Lung (tissue), 12 donors: ENCODE results near the gene TNN. TPM values are rescaled to one million over a fixed set of nuclear protein-coding genes. Genes with fewer than 3 reads are reported as not detected.

ENCODE experiments used
- ATAC-seq: fragments of 200-7000 bp; cut with Tn5 transposase; one replicate; pipeline ENCODE4 v1.9.1; 2020; ENCODE audit warnings: moderate number of reproducible peaks; ENCODE audit not compliant: insufficient read depth, low FRiP score
- DNase-seq, 3 donors: peaks; one replicate each; pipeline ENCODE4 v3.0.0-alpha.2; 2013 to 2017
- H3K27ac ChIP-seq, 2 donors: one replicate each; pipeline ENCODE4 v1.5.1; 2013; ENCODE audit warnings: mild to moderate bottlenecking in 2 of 2, moderate library complexity in 2 of 2, control low read depth in 1 of 2, inconsistent platforms in 1 of 2, low read depth in 1 of 2, low read length in 1 of 2
- H3K27me3 ChIP-seq, 3 donors: one replicate each; pipeline ENCODE4 v1.5.1; 2013; ENCODE audit warnings: low read length in 2 of 3; ENCODE audit not compliant: control insufficient read depth in 3 of 3, insufficient read depth in 3 of 3
- H3K36me3 ChIP-seq, 4 donors: one replicate each; pipeline ENCODE4 v1.5.1; 2013; ENCODE audit warnings: low read length in 4 of 4, mild to moderate bottlenecking in 1 of 4, moderate library complexity in 1 of 4; ENCODE audit not compliant: control insufficient read depth in 4 of 4, insufficient read depth in 4 of 4
- H3K4me1 ChIP-seq, 5 donors: one replicate each; pipeline ENCODE4 v1.5.1; 2013; ENCODE audit warnings: low read length in 5 of 5, mild to moderate bottlenecking in 2 of 5, moderate library complexity in 1 of 5; ENCODE audit not compliant: control insufficient read depth in 5 of 5, insufficient read depth in 5 of 5
- H3K4me3 ChIP-seq: one replicate; pipeline ENCODE4 v1.5.1; 2013; ENCODE audit warnings: mild to moderate bottlenecking, control low read depth, moderate library complexity
- H3K9ac ChIP-seq, 2 donors: one replicate each; pipeline ENCODE4 v1.5.1; 2013; ENCODE audit warnings: low read length in 2 of 2, control low read depth in 1 of 2; ENCODE audit not compliant: insufficient read depth in 1 of 2
- H3K9me3 ChIP-seq, 4 donors: one replicate each; pipeline ENCODE4 v1.5.1; 2013; ENCODE audit warnings: low read length in 3 of 4, mild to moderate bottlenecking in 1 of 4, moderate library complexity in 1 of 4; ENCODE audit not compliant: control insufficient read depth in 4 of 4, insufficient read depth in 3 of 4
- WGBS, 2 donors: extraction: QIAGEN DNeasy Blood & Tissue Kit; methylation state at CpG; one replicate each; pipeline ENCODE4 v1.1.7; 2013; 5-methylcytosine and 5-hydroxymethylcytosine counted together
- polyA plus RNA-seq, 2 donors: library from polyadenylated mRNA; stranded (reverse); fragments of 200-250 nt; gene quantifications; one replicate each; pipeline ENCODE4 v1.2.1, GENCODE V29; 2013
- total RNA-seq, 2 donors: library from RNA; depleted of rRNA in 1 of 2; stranded (reverse); fragments of >200 nt in 1 of 2; gene quantifications; one replicate each; pipeline ENCODE4 v1.2.1, GENCODE V29; 2014 to 2021
- TF ChIP-seq, protein P1 (sequence below): IDR thresholded peaks from 2 replicates; pipeline ENCODE4 v1.5.1; 2012; ENCODE audit warnings: mild to moderate bottlenecking; ENCODE audit errors: control extremely low read depth, extremely low read depth
- donor health status: control.
- donor health status: control.
- donor health status: Bipolar disorder and iron deficiency.
- donor health status: healthy.
- donor health status: DM: yes; HTN: yes; CAD: no.

Gene TNN
- total and polyA plus RNA-seq, 4 donors: 0.02 to 1.3 (median 0.04) TPM; not detected in 1

DNA sequence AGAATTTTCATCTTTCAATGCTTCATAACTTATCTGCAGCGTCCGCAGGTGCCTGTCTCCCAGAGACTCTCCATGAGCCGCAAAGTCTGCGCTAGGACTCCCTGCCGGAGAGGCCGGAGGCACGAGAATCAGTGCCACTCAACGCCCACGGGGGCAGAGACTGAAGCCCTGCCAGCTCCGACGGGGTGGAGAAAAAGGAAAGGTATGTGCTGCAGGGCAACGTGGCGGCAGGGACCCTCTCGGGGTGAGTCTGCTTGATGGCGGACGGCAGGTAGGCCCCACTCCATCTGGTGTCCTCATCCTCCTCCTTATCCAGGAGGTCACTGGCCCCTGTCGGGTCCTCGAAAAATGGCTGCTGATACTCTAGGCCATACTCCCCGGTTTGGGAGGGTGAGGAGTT, 22.5 kb upstream of the TNN start:
- no peak for DNase-seq
- WGBS, 2 donors: 96 to 97% methylated on average over 19 of the region's 19 CpGs
- Histone ChIP-seq H3K36me3 (no peaks in the 10 kb centered on the region), H3K27me3 (no peaks in the 10 kb centered on the region), H3K4me3 (no peak overlapping the region), H3K9ac (no peak overlapping the region), H3K27ac (no peak overlapping the region), H3K9me3 (no peaks in the 10 kb centered on the region), H3K4me1 (peaks cover 0 to 10% (median 0%) of the 10 kb centered on the region in 5 donors)
- ATAC-seq: no peak
- TF ChIP-seq, protein P1, sequence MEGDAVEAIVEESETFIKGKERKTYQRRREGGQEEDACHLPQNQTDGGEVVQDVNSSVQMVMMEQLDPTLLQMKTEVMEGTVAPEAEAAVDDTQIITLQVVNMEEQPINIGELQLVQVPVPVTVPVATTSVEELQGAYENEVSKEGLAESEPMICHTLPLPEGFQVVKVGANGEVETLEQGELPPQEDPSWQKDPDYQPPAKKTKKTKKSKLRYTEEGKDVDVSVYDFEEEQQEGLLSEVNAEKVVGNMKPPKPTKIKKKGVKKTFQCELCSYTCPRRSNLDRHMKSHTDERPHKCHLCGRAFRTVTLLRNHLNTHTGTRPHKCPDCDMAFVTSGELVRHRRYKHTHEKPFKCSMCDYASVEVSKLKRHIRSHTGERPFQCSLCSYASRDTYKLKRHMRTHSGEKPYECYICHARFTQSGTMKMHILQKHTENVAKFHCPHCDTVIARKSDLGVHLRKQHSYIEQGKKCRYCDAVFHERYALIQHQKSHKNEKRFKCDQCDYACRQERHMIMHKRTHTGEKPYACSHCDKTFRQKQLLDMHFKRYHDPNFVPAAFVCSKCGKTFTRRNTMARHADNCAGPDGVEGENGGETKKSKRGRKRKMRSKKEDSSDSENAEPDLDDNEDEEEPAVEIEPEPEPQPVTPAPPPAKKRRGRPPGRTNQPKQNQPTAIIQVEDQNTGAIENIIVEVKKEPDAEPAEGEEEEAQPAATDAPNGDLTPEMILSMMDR: no peak

DNA sequence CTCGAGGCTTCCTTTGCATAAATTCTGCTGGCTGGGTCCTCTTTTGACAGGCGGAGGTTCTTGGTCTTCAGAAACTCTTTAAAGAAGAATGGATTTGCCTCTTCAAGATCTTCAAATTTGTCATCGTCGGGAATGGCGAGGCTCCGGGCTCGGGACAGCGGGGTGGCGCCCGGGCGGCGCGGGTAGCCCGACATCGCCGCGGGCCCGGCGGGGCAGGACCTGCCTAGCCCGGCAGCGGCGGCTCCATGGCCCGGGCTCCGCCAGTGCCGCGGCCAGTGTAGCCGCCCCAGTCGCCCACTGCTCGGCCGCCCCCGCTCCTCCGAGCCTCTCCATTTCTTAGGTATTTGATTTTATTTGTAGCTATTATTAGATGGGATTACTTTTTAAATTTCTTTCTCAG, 22.1 kb upstream of the TNN start:
- H3K27me3 ChIP-seq: no peaks in the 10 kb centered on the region
- TF ChIP-seq, protein P1: no peak
- WGBS, 2 donors: 96 to 98% methylated on average over 32 of the region's 32 CpGs
- H3K9ac ChIP-seq: no peak overlapping the region
- H3K9me3 ChIP-seq: no peaks in the 10 kb centered on the region
- H3K27ac ChIP-seq: no peak overlapping the region
- ATAC-seq (no peak), DNase-seq (no peak)
- H3K4me3 ChIP-seq: no peak overlapping the region
- H3K4me1 ChIP-seq: peaks cover 0 to 10% (median 0%) of the 10 kb centered on the region in 5 donors
- no peaks in the 10 kb centered on the region for H3K36me3 ChIP-seq

- TF ChIP-seq, protein P1: no peak
These were observed 16.6 kb upstream of the TNN start for GRCh38 chr1:175050992-175051391.

GRCh38 chr1:175054736-175055135, 12.9 kb upstream of the TNN start:
- ATAC-seq: no peak
- Histone ChIP-seq H3K36me3 (no peaks in the 10 kb centered on the region), H3K9ac (no peak overlapping the region), H3K27ac (no peak overlapping the region), H3K27me3 (no peaks in the 10 kb centered on the region), H3K9me3 (peaks cover 0 to 2% (median 0%) of the 10 kb centered on the region in 4 donors), H3K4me3 (no peak overlapping the region), H3K4me1 (no peaks in the 10 kb centered on the region)
- 84 to 88% methylated on average over 3 of the region's 3 CpGs for WGBS, 2 donors
- TF ChIP-seq, protein P1: no peak
- DNase-seq: no peak

More at GRCh38 chr1:175050992-175051391, 16.6 kb upstream of the TNN start:
- H3K4me3 ChIP-seq: no peak overlapping the region
- no peaks in the 10 kb centered on the region for H3K4me1 ChIP-seq
- H3K9ac ChIP-seq: no peak overlapping the region
- H3K36me3 ChIP-seq: no peaks in the 10 kb centered on the region
- ATAC-seq (no peak), DNase-seq (no peak)
- H3K27ac ChIP-seq: no peak overlapping the region
- peaks cover 0 to 2% (median 0%) of the 10 kb centered on the region in 4 donors for H3K9me3 ChIP-seq
- no peaks in the 10 kb centered on the region for H3K27me3 ChIP-seq
- 85 to 88% methylated on average over 2 of the region's 2 CpGs for WGBS, 2 donors
